ENCODE data around the gene SLC12A8.

Gene SLC12A8

GRCh38 chr3:125154800-125155269 lies 57.7 kb downstream of the SLC12A8 start:
- DNase-seq (ENCODE audit: low read depth, low spot score): no peak

GRCh38 chr3:125154110-125154509 lies 58.4 kb downstream of the SLC12A8 start:
- no peak for DNase-seq (ENCODE audit: low read depth, low spot score)

- DNase-seq (ENCODE audit: low read depth, low spot score): no peak
Observed at GRCh38 chr3:125152951-125153350, 59.6 kb downstream of the SLC12A8 start.

- no peak for DNase-seq (ENCODE audit: low read depth, low spot score)
Observed at GRCh38 chr3:125151916-125152315, 60.6 kb downstream of the SLC12A8 start.

- no peak for DNase-seq (ENCODE audit: low read depth, low spot score)
Observed at GRCh38 chr3:125151442-125151817, 61.1 kb downstream of the SLC12A8 start.

- no peak for DNase-seq (ENCODE audit: low read depth, low spot score)
Observed at GRCh38 chr3:125150525-125151441, 61.8 kb downstream of the SLC12A8 start.

GRCh38 chr3:125149462-125149861 lies 63.1 kb downstream of the SLC12A8 start:
- no peak for DNase-seq (ENCODE audit: low read depth, low spot score)

- no peak for DNase-seq (ENCODE audit: low read depth, low spot score)
Observed at GRCh38 chr3:125148836-125149235, 63.7 kb downstream of the SLC12A8 start.

- no peak for DNase-seq (ENCODE audit: low read depth, low spot score)
Observed at GRCh38 chr3:125148016-125148812, 64.3 kb downstream of the SLC12A8 start.

GRCh38 chr3:125147491-125147820 lies 65.1 kb downstream of the SLC12A8 start:
- DNase-seq (ENCODE audit: low read depth, low spot score): no peak

GRCh38 chr3:125146626-125147490 lies 65.7 kb downstream of the SLC12A8 start:
- DNase-seq (ENCODE audit: low read depth, low spot score): no peak

- DNase-seq (ENCODE audit: low read depth, low spot score): no peak
Observed at GRCh38 chr3:125145751-125146475, 66.6 kb downstream of the SLC12A8 start.

GRCh38 chr3:125144653-125145314 lies 67.8 kb downstream of the SLC12A8 start:
- DNase-seq (ENCODE audit: low read depth, low spot score): no peak

GRCh38 chr3:125143982-125144652 lies 68.4 kb downstream of the SLC12A8 start:
- DNase-seq (ENCODE audit: low read depth, low spot score): no peak

- DNase-seq (ENCODE audit: low read depth, low spot score): no peak
Observed at GRCh38 chr3:125143538-125143937, 69.0 kb downstream of the SLC12A8 start.

- no peak for DNase-seq (ENCODE audit: low read depth, low spot score)
Observed at GRCh38 chr3:125142940-125143339, 69.6 kb downstream of the SLC12A8 start.

- no peak for DNase-seq (ENCODE audit: low read depth, low spot score)
Observed at GRCh38 chr3:125142420-125142778, 70.1 kb downstream of the SLC12A8 start.

GRCh38 chr3:125141596-125142419 lies 70.7 kb downstream of the SLC12A8 start:
- DNase-seq (ENCODE audit: low read depth, low spot score): peak; percentile 25

Measured in activated naive CD8-positive, alpha-beta T cell treated with anti-CD3 and anti-CD28 coated beads, Interleukin-2, amount 50 U/mL, for 16 hours (primary cell).